ENCODE results near the gene CLIC3. TPM values are rescaled to one million over a fixed set of nuclear protein-coding genes. Genes with fewer than 3 reads are reported as not detected.

CLIC3 gene
- total RNA-seq, 4 donors from 2014 or later = 1.2 to 120 (median 38.0) TPM

GRCh38 chr9:136977649-136978072, 18.7 kb downstream of the CLIC3 start:
- 11 to 40% methylated on average over 4 to 33 of the region's 33 CpGs for WGBS, 2 donors
- H3K27ac ChIP-seq = peak overlapping the region; percentile 32 to 90 (median 68)
- TF ChIP-seq CTCF (IDR thresholded peaks at IDR 0.05) (no peak), POLR2A (IDR thresholded peaks at IDR 0.05) (no peak), EP300 (IDR thresholded peaks at IDR 0.05) (no peak)

GRCh38 chr9:136977223-136977622, 19.1 kb downstream of the CLIC3 start, which contains the start of gene PTGDS:
TSS of gene PTGDS (plus strand) at chr9:136977504. CDS start at chr9:136977579, 75 bp downstream.
- Histone ChIP-seq H3K36me3 (peaks cover 0 to 5% (median 0%) of the 10 kb centered on the region in 3 donors), H3K9me3 (no peaks in the 10 kb centered on the region), H3K27me3 (no peaks in the 10 kb centered on the region), H3K4me3 (peak within 1 kb of the TSS; percentile 39 to 68 (median 46)), H3K27ac (peak within 1 kb of the TSS; percentile 32 to 90 (median 68)), H3K4me1 (peaks cover 0 to 84% (median 7%) of the 10 kb centered on the region in 4 donors)
- peak; percentile 65 to 66 for DNase-seq (ENCODE audit: low spot score in 2 of 2)
- peak; percentile 44 to 77 for TF ChIP-seq EP300 (IDR thresholded peaks at IDR 0.05)
- TF ChIP-seq CTCF (IDR thresholded peaks at IDR 0.05) = no peak
- TF ChIP-seq POLR2A (IDR thresholded peaks at IDR 0.05) = peak in 1 of 2 donors; percentile 63
- WGBS, 2 donors = 44 to 45% methylated on average over 4 to 7 of the region's 10 CpGs

More at GRCh38 chr9:136977649-136978072, 18.7 kb downstream of the CLIC3 start:
- Histone ChIP-seq H3K9me3 (no peaks in the 10 kb centered on the region), H3K4me3 (peak overlapping the region; percentile 39 to 68 (median 46)), H3K36me3 (peaks cover 0 to 5% (median 0%) of the 10 kb centered on the region in 3 donors), H3K27me3 (no peaks in the 10 kb centered on the region), H3K4me1 (peaks cover 0 to 79% (median 7%) of the 10 kb centered on the region in 4 donors)
- no peak for DNase-seq (ENCODE audit: low spot score in 2 of 2)

- no peak for DNase-seq (ENCODE audit: low spot score in 2 of 2)
- Histone ChIP-seq H3K9me3 (no peaks in the 10 kb centered on the region), H3K27me3 (no peaks in the 10 kb centered on the region), H3K4me1 (peaks cover 0 to 74% (median 7%) of the 10 kb centered on the region in 4 donors), H3K4me3 (no peak overlapping the region), H3K27ac (peak overlapping the region; percentile 7 to 90 (median 44)), H3K36me3 (peaks cover 0 to 5% (median 0%) of the 10 kb centered on the region in 3 donors)
- WGBS, 2 donors = 40 to 43% methylated on average over 6 to 7 of the region's 14 CpGs
- TF ChIP-seq CTCF (IDR thresholded peaks at IDR 0.05) (no peak), POLR2A (IDR thresholded peaks at IDR 0.05) (no peak), EP300 (IDR thresholded peaks at IDR 0.05) (no peak)
Measured at GRCh38 chr9:136975644-136976043, 20.7 kb downstream of the CLIC3 start.

GRCh38 chr9:136974817-136975535, 21.4 kb downstream of the CLIC3 start:
- TF ChIP-seq POLR2A (IDR thresholded peaks at IDR 0.05) (no peak), EP300 (IDR thresholded peaks at IDR 0.05) (no peak), CTCF (IDR thresholded peaks at IDR 0.05) (no peak)
- Histone ChIP-seq H3K9me3 (no peaks in the 10 kb centered on the region), H3K36me3 (no peaks in the 10 kb centered on the region), H3K27me3 (no peaks in the 10 kb centered on the region), H3K4me1 (peaks cover 0 to 70% (median 7%) of the 10 kb centered on the region in 4 donors), H3K27ac (peak overlapping the region in 3 of 4 donors; percentile 30 to 90 (median 59)), H3K4me3 (no peak overlapping the region)
- 65 to 66% methylated on average over 10 to 12 of the region's 15 CpGs for WGBS, 2 donors
- DNase-seq (ENCODE audit: low spot score in 2 of 2) = no peak
